Measurements from ENCODE around the gene GYS1.

The GYS1 gene

DNA sequence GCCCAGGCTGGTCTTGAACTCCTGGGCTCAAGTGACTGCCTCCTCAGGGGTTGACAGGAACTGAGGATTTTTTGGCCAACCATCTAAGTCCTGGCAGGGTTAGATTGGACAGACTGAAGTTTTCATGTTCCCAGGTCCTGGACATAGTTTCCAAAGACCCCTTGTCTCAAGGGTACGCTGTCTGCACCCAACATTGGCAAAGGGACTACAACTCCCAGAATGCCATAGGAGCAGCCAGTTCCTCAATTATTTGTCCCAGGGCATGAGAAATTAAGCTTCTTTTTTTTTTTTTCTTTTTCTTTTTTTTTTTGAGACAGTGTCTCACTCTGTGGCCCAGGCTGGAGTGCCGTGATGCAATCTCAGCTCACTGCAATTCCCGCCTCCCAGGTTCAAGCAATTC, 6.9 kb downstream of the GYS1 start:
- TF ChIP-seq, protein P1, sequence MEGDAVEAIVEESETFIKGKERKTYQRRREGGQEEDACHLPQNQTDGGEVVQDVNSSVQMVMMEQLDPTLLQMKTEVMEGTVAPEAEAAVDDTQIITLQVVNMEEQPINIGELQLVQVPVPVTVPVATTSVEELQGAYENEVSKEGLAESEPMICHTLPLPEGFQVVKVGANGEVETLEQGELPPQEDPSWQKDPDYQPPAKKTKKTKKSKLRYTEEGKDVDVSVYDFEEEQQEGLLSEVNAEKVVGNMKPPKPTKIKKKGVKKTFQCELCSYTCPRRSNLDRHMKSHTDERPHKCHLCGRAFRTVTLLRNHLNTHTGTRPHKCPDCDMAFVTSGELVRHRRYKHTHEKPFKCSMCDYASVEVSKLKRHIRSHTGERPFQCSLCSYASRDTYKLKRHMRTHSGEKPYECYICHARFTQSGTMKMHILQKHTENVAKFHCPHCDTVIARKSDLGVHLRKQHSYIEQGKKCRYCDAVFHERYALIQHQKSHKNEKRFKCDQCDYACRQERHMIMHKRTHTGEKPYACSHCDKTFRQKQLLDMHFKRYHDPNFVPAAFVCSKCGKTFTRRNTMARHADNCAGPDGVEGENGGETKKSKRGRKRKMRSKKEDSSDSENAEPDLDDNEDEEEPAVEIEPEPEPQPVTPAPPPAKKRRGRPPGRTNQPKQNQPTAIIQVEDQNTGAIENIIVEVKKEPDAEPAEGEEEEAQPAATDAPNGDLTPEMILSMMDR (IDR thresholded peaks at IDR 0.05; ENCODE audit: extremely low read depth, missing control alignments), result no peak
- DNase-seq (ENCODE audit: low spot score), result no peak

DNA sequence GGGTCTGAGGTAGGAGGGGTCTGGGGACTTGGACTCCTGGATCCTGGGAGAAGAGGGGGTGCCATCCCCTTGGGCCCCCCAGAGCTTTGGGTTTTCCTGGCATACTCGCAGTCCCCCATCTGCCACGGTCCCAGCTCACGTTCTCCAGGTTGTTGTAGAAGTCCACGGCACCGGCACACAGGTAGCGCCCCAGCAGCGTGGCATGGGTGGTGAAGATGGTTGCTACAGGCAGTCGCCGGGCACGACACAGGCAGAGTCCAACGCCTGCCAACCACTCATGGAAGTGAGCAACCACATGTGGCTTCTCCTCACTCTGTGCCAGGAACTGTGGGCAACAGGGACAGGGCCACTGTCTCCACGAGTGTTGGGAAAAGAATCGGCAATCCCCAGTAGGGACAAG, 7.4 kb downstream of the GYS1 start:
- DNase-seq (ENCODE audit: low spot score), result no peak
- TF ChIP-seq, protein P1 (IDR thresholded peaks at IDR 0.05; ENCODE audit: extremely low read depth, missing control alignments), result no peak

DNA sequence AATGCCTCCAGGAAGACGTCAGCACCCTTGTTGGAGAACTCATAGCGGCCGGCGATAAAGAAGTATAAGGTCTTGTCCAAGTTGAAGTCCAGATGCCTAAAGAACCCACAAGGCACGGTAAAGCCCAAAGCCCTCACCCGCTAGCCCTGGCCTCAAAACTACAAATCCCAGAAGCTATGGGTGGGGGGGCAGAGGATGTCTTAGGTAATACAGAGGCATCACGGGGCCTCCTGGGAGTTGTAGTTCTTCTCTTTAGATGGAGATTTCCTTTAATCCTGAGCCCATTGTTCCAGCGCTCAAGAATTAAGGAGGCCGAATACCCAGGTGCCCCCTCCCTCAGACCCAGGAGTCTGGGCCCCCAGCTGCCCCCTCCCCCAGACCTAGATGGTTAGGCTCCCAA, 10.8 kb downstream of the GYS1 start:
- TF ChIP-seq, protein P1 (IDR thresholded peaks at IDR 0.05; ENCODE audit: extremely low read depth, missing control alignments), result no peak
- DNase-seq (ENCODE audit: low spot score), result no peak

DNA sequence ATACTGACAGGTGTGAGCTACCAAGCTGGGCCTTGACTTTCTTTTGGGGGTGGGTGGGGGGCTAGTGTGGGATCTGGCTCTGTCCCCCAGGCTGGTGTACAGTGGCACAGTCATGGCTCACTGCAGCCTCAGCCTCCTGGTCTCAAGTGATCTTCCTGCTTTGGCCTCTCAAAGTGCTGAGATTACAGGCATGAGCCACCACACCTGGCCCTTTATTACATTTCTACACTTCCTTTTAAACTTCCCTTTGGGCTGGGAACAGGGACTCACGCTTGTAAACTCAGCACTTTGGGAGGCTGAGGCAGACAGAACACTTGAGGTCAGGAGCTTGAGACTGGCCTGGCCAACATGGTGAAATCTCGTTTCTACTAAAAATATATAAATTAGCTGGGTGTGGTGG, 16.0 kb downstream of the GYS1 start:
- TF ChIP-seq, protein P1 (IDR thresholded peaks at IDR 0.05; ENCODE audit: extremely low read depth, missing control alignments), result no peak
- no peak for DNase-seq (ENCODE audit: low spot score)

DNA sequence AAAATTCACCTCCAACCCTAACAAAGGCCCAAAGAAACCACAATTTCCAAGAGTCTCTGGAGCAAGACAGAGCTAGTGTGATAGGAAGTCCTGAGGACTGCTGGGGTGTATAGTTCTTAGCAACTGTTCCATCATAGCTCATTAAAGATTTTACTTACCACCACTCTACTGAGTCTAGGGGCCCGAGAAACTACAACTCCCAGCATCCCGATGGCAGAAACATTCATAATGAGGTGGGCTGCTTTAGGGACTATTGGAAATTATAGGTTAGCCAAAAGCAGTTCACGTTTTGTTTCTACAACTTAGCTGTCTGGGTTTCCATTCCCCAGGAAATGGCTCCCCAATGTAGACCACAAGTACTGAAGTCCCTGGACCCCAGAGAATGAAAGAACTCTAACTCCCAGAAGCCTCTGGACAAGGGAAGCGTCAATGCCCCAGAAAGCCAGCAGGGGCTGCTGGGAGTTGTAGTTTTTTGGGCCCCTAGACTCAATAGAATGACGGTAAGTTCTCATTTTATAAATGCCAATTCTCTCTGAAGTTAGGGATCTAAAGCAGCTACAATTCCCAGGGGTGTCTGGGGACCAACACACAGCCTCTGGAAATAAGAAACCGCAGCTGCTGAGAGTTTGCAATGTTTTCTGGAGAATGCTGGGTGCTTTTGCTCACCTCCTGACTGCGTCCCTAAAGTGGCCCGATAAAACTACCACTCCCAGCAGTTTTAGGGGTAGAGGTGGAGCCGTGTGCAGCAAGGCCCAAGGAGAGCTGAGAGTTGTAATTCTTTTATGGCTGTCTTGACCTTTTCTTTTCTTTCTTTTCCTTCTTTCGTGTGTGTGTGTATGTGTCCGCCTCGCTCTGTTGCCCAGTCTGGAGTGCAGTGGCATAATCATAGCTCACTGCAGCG, 16.9 kb downstream of the GYS1 start:
- no peak for DNase-seq (ENCODE audit: low spot score)
- TF ChIP-seq, protein P1 (IDR thresholded peaks at IDR 0.05; ENCODE audit: extremely low read depth, missing control alignments), result no peak

DNA sequence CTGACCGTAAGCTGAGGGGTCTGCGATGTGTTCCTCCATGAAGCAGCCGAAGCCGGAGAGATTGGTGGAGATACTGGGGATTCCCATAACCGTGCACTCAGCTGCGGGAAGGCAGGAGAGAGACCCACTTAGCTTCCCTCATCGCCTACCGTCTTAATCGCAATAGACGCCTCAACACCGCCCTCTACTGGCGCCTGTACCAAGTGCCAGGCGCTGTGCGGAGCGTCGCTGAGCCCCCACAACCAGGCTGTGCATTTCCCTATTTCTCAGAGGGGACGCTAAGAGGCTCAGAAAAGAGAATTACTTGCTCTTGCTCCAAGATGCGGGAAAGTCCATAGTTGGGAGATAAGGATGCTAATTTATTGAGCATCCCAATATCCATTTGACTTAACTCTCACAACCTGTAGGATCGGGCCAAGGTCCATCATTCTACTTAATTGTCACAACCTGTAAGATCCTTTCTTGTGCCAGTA, 22.1 kb downstream of the GYS1 start:
- TF ChIP-seq, protein P1 (IDR thresholded peaks at IDR 0.05; ENCODE audit: extremely low read depth, missing control alignments), result peak; percentile 96
- peak; percentile 81 for DNase-seq (ENCODE audit: low spot score)

DNA sequence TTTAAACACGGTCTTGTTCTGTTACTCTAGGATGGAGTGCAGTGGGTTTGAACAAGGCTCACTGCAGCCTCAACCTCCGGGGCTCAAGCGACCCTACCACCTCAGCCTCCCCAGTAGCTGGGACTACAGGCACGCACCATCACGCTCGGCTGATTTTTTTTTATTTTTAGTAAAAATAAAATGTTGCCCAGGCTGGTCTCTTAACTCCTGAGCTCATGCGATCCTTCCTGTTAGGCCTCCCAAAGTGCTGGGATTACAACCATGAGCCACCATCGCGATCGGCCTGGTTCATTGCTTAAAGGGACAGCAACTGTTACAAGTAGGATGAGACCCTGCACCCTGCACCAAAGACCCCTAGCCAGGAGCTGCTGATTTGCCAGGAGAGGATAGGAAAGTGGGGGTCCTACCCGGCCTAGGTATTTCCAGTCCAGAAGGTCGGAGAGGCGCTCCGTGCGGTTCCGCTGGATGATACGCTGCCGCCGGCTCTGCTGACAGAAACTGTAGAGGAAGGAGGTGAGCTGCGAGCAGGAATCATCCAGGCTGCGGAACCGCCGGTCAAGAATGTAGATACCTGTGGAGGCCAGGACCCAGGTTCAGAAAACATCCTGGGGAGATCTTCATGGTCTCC, 22.9 kb downstream of the GYS1 start:
- DNase-seq (ENCODE audit: low spot score), result no peak
- TF ChIP-seq, protein P1 (IDR thresholded peaks at IDR 0.05; ENCODE audit: extremely low read depth, missing control alignments), result no peak
